ENCODE data around the gene SALL3.

DNA sequence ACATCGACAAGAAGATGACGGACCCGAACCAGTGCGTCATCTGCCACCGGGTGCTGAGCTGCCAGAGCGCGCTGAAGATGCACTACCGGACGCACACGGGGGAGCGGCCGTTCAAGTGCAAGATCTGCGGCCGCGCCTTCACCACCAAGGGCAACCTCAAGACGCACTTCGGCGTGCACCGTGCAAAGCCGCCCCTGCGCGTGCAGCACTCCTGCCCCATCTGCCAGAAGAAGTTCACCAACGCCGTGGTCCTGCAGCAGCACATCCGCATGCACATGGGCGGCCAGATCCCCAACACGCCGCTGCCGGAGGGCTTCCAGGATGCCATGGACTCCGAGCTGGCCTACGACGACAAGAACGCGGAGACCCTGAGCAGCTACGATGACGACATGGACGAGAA, 14.4 kb downstream of the SALL3 start:
- TF ChIP-seq, protein P1, sequence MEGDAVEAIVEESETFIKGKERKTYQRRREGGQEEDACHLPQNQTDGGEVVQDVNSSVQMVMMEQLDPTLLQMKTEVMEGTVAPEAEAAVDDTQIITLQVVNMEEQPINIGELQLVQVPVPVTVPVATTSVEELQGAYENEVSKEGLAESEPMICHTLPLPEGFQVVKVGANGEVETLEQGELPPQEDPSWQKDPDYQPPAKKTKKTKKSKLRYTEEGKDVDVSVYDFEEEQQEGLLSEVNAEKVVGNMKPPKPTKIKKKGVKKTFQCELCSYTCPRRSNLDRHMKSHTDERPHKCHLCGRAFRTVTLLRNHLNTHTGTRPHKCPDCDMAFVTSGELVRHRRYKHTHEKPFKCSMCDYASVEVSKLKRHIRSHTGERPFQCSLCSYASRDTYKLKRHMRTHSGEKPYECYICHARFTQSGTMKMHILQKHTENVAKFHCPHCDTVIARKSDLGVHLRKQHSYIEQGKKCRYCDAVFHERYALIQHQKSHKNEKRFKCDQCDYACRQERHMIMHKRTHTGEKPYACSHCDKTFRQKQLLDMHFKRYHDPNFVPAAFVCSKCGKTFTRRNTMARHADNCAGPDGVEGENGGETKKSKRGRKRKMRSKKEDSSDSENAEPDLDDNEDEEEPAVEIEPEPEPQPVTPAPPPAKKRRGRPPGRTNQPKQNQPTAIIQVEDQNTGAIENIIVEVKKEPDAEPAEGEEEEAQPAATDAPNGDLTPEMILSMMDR (IDR thresholded peaks at IDR 0.05) = no peak
- no peak for TF ChIP-seq EP300 (IDR thresholded peaks at IDR 0.05)
- TF ChIP-seq POLR2A (IDR thresholded peaks at IDR 0.05) = no peak
- TF ChIP-seq POLR2AphosphoS5 (IDR thresholded peaks at IDR 0.05) = no peak

All from gastroesophageal sphincter (tissue), 3 donors.